ENCODE results near the gene KCNJ6.
"Not testable (repeated sequence)": the region's sequence is repeated elsewhere in the genome, so short reads cannot be mapped to it uniquely, and the experiment has no call there.

KCNJ6 gene

GRCh38 chr21:37670883-37671282 is 245.4 kb downstream of the KCNJ6 start:
- no peak for DNase-seq

- DNase-seq, result no peak
These were observed 247.0 kb downstream of the KCNJ6 start for GRCh38 chr21:37669249-37669648.

- no peak for DNase-seq
These were observed 247.6 kb downstream of the KCNJ6 start for GRCh38 chr21:37668462-37669239.

GRCh38 chr21:37667380-37667779 is 248.9 kb downstream of the KCNJ6 start:
- DNase-seq, result no peak

GRCh38 chr21:37665230-37666024 is 250.8 kb downstream of the KCNJ6 start:
- no peak for DNase-seq

- not testable (repeated sequence) for DNase-seq
These were observed 254.0 kb downstream of the KCNJ6 start for GRCh38 chr21:37662227-37662626.

GRCh38 chr21:37660709-37661108 is 255.5 kb downstream of the KCNJ6 start:
- DNase-seq, result no peak

GRCh38 chr21:37659874-37660273 is 256.4 kb downstream of the KCNJ6 start:
- no peak for DNase-seq

- DNase-seq, result peak in 1 of 2 experiments; percentile 19
These were observed 257.3 kb downstream of the KCNJ6 start for GRCh38 chr21:37658817-37659458.

- no peak for DNase-seq
These were observed 258.0 kb downstream of the KCNJ6 start for GRCh38 chr21:37658121-37658816.

- DNase-seq, result no peak
These were observed 259.4 kb downstream of the KCNJ6 start for GRCh38 chr21:37656899-37657298.

- DNase-seq, result no peak
These were observed 260.5 kb downstream of the KCNJ6 start for GRCh38 chr21:37655611-37656300.

- no peak for DNase-seq
These were observed 261.7 kb downstream of the KCNJ6 start for GRCh38 chr21:37654596-37654995.

GRCh38 chr21:37653201-37653600 is 263.1 kb downstream of the KCNJ6 start:
- no peak for DNase-seq

GRCh38 chr21:37647781-37648180 is 268.5 kb downstream of the KCNJ6 start:
- DNase-seq, result no peak

GRCh38 chr21:37646761-37647160 is 269.5 kb downstream of the KCNJ6 start:
- not testable (repeated sequence) for DNase-seq

- no peak for DNase-seq
These were observed 270.4 kb downstream of the KCNJ6 start for GRCh38 chr21:37645848-37646247.

GRCh38 chr21:37644636-37645035 is 271.6 kb downstream of the KCNJ6 start:
- DNase-seq, result no peak

GRCh38 chr21:37643862-37644261 is 272.4 kb downstream of the KCNJ6 start:
- DNase-seq, result not testable (repeated sequence)

- peak; percentile 30 to 37 for DNase-seq
These were observed 273.8 kb downstream of the KCNJ6 start for GRCh38 chr21:37642493-37642892.

GRCh38 chr21:37639756-37640155 is 276.5 kb downstream of the KCNJ6 start:
- DNase-seq, result no peak

- no peak for DNase-seq
These were observed 280.0 kb downstream of the KCNJ6 start for GRCh38 chr21:37636152-37636860.

All from activated T-cell treated with anti-CD3 and anti-CD28 coated beads, Interleukin-2, amount 50 U/mL, for 48 hours (primary cell).